ENCODE results near the gene FAM241A. TPM values are rescaled to one million over a fixed set of nuclear protein-coding genes. Genes with fewer than 3 reads are reported as not detected.

FAM241A gene
- total RNA-seq, 2 donors from 2014 or later = 0.13 to 0.18 TPM

DNA sequence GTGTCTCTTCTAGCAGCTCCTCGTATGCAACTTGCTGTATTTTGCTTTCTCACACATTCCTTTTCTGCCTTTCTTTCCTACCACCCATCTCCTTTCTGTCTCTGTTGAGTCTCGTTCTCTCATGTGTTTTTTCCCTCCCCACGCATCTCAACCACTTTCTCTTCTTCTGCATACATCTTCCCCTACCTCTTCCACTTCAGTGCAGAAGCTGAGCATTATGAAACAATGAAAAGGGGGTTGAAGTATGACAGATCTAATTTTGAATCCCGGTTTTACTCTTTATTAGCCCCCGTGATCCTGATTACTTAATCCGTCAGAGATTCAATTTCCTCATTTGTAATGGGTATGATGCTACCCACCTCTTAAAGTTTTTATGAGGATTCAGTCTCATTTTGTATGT is 7.3 kb downstream of the FAM241A start:
- Histone ChIP-seq H3K9me3 (ENCODE audit: control insufficient read depth, low read length) (no peaks in the 10 kb centered on the region), H3K36me3 (ENCODE audit: control insufficient read depth, insufficient read depth, low read length) (no peaks in the 10 kb centered on the region), H3K9ac (ENCODE audit: extremely low read depth, low read length, poor library complexity, severe bottlenecking) (no peak overlapping the region), H3K27me3 (ENCODE audit: control insufficient read depth, insufficient read depth, low read length, poor library complexity, severe bottlenecking) (peaks cover 10% of the 10 kb centered on the region), H3K4me3 (ENCODE audit: low read length) (no peak overlapping the region), H3K4me1 (ENCODE audit: control insufficient read depth, insufficient read depth, low read length) (no peaks in the 10 kb centered on the region), H3K27ac (ENCODE audit: low read depth, low read length) (no peak overlapping the region)
- no peak overlapping the region for H3K4me3 Mint-ChIP-seq
- H3K36me3 Mint-ChIP-seq (ENCODE audit: low read depth) = no peaks in the 10 kb centered on the region
- H3K9me3 Mint-ChIP-seq = no peaks in the 10 kb centered on the region
- no peak overlapping the region for H3K27ac Mint-ChIP-seq
- peaks cover 6% of the 10 kb centered on the region for H3K4me1 Mint-ChIP-seq
- DNase-seq = no peak
- H3K27me3 Mint-ChIP-seq (ENCODE audit: insufficient read depth) = peaks cover 14% of the 10 kb centered on the region
- TF ChIP-seq, protein P1, sequence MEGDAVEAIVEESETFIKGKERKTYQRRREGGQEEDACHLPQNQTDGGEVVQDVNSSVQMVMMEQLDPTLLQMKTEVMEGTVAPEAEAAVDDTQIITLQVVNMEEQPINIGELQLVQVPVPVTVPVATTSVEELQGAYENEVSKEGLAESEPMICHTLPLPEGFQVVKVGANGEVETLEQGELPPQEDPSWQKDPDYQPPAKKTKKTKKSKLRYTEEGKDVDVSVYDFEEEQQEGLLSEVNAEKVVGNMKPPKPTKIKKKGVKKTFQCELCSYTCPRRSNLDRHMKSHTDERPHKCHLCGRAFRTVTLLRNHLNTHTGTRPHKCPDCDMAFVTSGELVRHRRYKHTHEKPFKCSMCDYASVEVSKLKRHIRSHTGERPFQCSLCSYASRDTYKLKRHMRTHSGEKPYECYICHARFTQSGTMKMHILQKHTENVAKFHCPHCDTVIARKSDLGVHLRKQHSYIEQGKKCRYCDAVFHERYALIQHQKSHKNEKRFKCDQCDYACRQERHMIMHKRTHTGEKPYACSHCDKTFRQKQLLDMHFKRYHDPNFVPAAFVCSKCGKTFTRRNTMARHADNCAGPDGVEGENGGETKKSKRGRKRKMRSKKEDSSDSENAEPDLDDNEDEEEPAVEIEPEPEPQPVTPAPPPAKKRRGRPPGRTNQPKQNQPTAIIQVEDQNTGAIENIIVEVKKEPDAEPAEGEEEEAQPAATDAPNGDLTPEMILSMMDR (conservative IDR thresholded peaks at IDR 0.05) = no peak
- 71 to 77% methylated on average over 4 to 6 of the region's 6 CpGs for WGBS, 2 experiments (ENCODE audit: insufficient coverage in 1 of 2, insufficient read length in 1 of 2)

DNA sequence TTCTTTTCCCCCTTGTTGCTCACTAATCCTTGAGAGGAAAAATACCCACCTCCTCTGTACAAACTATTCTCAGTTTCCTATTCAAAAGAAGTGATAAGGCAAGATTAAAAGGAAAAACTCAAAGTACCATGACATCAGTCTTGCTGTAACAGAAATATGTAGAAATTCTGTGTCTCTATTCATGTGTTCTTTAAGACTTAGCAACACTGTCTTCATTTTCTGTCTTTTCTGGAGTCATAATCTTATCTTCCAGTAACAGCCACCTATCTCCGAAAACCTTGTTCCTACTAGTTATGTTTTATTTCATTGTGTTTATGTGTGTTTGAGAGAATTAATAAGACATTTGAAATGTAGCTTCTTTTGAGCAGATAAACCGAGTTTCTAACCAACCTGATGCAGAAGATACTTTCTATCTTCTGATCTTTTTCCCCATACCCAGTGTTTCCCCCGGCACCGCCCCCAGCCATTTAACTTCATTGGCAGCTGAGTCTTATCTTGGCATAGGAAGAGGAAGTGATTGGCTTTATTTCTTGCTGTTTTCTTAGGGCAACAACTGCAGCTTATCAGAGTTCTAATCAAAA is 8.0 kb downstream of the FAM241A start:
- Histone ChIP-seq H3K9me3 (ENCODE audit: control insufficient read depth, low read length) (no peaks in the 10 kb centered on the region), H3K4me3 (ENCODE audit: low read length) (no peak overlapping the region), H3K36me3 (ENCODE audit: control insufficient read depth, insufficient read depth, low read length) (no peaks in the 10 kb centered on the region), H3K27ac (ENCODE audit: low read depth, low read length) (no peak overlapping the region), H3K4me1 (ENCODE audit: control insufficient read depth, insufficient read depth, low read length) (no peaks in the 10 kb centered on the region), H3K9ac (ENCODE audit: extremely low read depth, low read length, poor library complexity, severe bottlenecking) (no peak overlapping the region), H3K27me3 (ENCODE audit: control insufficient read depth, insufficient read depth, low read length, poor library complexity, severe bottlenecking) (peaks cover 4% of the 10 kb centered on the region)
- Mint-ChIP-seq H3K4me3 (no peak overlapping the region), H3K4me1 (peaks cover 6% of the 10 kb centered on the region), H3K9me3 (no peaks in the 10 kb centered on the region), H3K27ac (no peak overlapping the region), H3K36me3 (ENCODE audit: low read depth) (no peaks in the 10 kb centered on the region), H3K27me3 (ENCODE audit: insufficient read depth) (peaks cover 7% of the 10 kb centered on the region)
- DNase-seq = no peak
- 72% methylated on average over 3 of the region's 4 CpGs; no CpG with 5 or more reads in 1 of the 2 experiments for WGBS, 2 experiments (ENCODE audit: insufficient coverage in 1 of 2, insufficient read length in 1 of 2)
- TF ChIP-seq, protein P1 (conservative IDR thresholded peaks at IDR 0.05) = no peak

DNA sequence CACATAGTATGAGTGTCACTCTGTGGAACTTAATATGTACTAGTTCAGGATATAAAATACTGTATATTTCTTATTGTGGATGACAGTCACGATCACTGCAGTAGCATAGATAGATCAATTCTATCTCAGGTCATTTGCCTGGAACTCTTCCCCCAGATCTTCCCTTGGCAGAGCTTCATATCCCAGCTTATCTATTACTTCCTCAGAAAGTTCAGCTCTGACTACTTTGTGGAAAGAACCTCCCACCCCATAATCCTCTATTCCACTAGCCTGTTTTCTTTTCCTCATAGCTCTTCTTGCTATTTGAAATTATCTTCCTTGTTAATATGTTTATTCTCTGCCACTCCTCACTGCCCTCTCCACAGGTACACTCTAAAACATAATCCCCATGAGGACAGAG is 10.9 kb downstream of the FAM241A start:
- Histone ChIP-seq H3K9ac (ENCODE audit: extremely low read depth, low read length, poor library complexity, severe bottlenecking) (no peak overlapping the region), H3K9me3 (ENCODE audit: control insufficient read depth, low read length) (no peaks in the 10 kb centered on the region), H3K4me3 (ENCODE audit: low read length) (no peak overlapping the region), H3K27me3 (ENCODE audit: control insufficient read depth, insufficient read depth, low read length, poor library complexity, severe bottlenecking) (no peaks in the 10 kb centered on the region), H3K27ac (ENCODE audit: low read depth, low read length) (no peak overlapping the region), H3K4me1 (ENCODE audit: control insufficient read depth, insufficient read depth, low read length) (no peaks in the 10 kb centered on the region), H3K36me3 (ENCODE audit: control insufficient read depth, insufficient read depth, low read length) (no peaks in the 10 kb centered on the region)
- Mint-ChIP-seq H3K4me3 (no peak overlapping the region), H3K36me3 (ENCODE audit: low read depth) (no peaks in the 10 kb centered on the region), H3K9me3 (no peaks in the 10 kb centered on the region), H3K27ac (no peak overlapping the region), H3K4me1 (peaks cover 6% of the 10 kb centered on the region), H3K27me3 (ENCODE audit: insufficient read depth) (peaks cover 8% of the 10 kb centered on the region)
- TF ChIP-seq, protein P1 (conservative IDR thresholded peaks at IDR 0.05) = no peak
- 89 to 100% methylated on average over 1 of the region's 1 CpG for WGBS, 2 experiments (ENCODE audit: insufficient coverage in 1 of 2, insufficient read length in 1 of 2)
- DNase-seq = no peak

Data from endodermal cell (in vitro differentiated cells).